Activated T-cell treated with anti-CD3 and anti-CD28 coated beads, Interleukin-2, amount 50 U/mL, for 4 hours (primary cell): Measurements from ENCODE around the gene XRN2. TPM values are rescaled to one million over a fixed set of nuclear protein-coding genes. Genes with fewer than 3 reads are reported as not detected.
"Not testable (repeated sequence)": the region's sequence is repeated elsewhere in the genome, so short reads cannot be mapped to it uniquely, and the experiment has no call there.

ENCODE experiments used
- ATAC-seq, 2 donors: fragments of 200-7000 bp; cut with Tn5 transposase; one replicate each; pipeline ENCODE4 v1.10.0; 2021
- DNase-seq: peaks from one replicate; pipeline ENCODE4 v3.0.0-alpha.2; 2020
- H3K27me3 Mint-ChIP-seq: one replicate; pipeline ENCODE4 v1.8.0; 2021; ENCODE audit warnings: low read depth, mixed read lengths
- H3K36me3 Mint-ChIP-seq: one replicate; pipeline ENCODE4 v1.8.0; 2022; ENCODE audit warnings: mixed read lengths; ENCODE audit not compliant: insufficient read depth
- H3K4me1 Mint-ChIP-seq: one replicate; pipeline ENCODE4 v1.8.0; 2021; ENCODE audit warnings: low read depth, mixed read lengths
- H3K4me3 Mint-ChIP-seq: one replicate; pipeline ENCODE4 v1.8.0; 2021; ENCODE audit warnings: mild to moderate bottlenecking, moderate library complexity, mixed read lengths
- H3K9me3 Mint-ChIP-seq: one replicate; pipeline ENCODE4 v1.8.0; 2021; ENCODE audit warnings: mixed read lengths
- total RNA-seq, 3 donors: library from RNA; stranded (reverse); gene quantifications; one replicate each; pipeline ENCODE4 v1.2.1, GENCODE V29; 2021

Gene XRN2
- total RNA-seq, 3 donors from 2014 or later, result 96.9 to 109 (median 107) TPM

DNA sequence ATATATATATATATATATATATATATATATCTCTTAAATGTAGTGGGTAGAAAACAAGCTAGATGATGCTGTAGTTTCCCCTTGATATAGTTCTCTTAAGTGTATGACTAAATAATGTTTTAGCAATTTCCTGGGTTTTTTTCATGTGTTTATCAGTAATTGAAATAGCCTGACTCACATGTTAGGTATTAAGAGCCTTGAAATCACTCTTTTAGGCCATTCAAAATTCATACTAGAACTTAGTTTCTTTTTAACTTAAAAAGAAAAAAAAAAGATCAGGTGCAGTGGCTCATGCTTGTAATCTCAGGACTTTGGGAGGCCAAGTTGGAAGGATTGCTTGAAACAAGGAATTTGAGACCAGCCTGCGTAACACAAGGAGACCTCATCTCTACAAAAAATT, 50.1 kb downstream of the XRN2 start:
- H3K27me3 Mint-ChIP-seq, result no peaks in the 10 kb centered on the region
- no peak overlapping the region for H3K4me3 Mint-ChIP-seq
- DNase-seq (no peak), ATAC-seq (no peak)
- H3K4me1 Mint-ChIP-seq, result no peaks in the 10 kb centered on the region
- H3K36me3 Mint-ChIP-seq, result peaks cover 17% of the 10 kb centered on the region
- no peaks in the 10 kb centered on the region for H3K9me3 Mint-ChIP-seq

DNA sequence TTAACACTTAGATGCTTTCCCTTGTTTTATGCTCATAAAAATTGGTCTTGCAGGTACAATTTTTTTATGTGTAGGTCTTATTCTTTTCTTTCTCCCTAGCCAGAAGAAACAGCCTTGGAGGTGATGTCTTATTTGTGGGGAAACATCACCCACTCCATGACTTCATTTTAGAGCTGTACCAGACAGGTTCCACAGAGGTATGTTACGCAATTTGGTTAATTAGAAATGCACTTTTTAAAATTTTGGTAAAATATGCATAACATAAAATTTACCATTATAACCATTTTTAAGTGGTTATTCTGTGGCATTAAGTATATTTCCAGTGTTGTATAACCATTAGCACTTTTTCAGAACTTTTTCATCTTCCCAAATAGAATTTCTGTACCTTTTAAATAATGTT, 52.9 kb downstream of the XRN2 start:
- Mint-ChIP-seq H3K27me3 (no peaks in the 10 kb centered on the region), H3K4me3 (no peak overlapping the region), H3K9me3 (no peaks in the 10 kb centered on the region), H3K36me3 (peaks cover 17% of the 10 kb centered on the region), H3K4me1 (no peaks in the 10 kb centered on the region)
- DNase-seq (no peak), ATAC-seq (no peak)

DNA sequence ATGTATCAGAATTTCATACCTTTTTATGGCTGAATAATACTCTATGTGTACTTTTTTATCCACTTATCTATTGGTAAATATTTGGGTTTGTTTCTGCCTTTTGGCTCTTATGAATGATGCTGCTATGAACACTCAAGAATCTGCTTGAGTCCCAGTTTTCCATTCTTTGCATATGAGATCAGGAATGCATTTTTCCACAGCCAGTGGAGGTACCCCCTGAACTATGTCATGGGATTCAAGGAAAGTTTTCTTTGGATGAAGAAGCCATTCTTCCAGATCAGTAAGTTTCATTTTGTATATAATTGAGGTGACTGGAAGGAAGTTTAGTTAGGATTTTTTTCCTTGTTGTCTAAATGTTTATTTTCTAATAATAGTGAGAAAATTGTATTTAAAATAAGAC, 53.3 kb downstream of the XRN2 start:
- Mint-ChIP-seq H3K36me3 (peaks cover 17% of the 10 kb centered on the region), H3K4me1 (no peaks in the 10 kb centered on the region), H3K4me3 (no peak overlapping the region), H3K9me3 (no peaks in the 10 kb centered on the region), H3K27me3 (no peaks in the 10 kb centered on the region)
- DNase-seq (no peak), ATAC-seq (no peak)

DNA sequence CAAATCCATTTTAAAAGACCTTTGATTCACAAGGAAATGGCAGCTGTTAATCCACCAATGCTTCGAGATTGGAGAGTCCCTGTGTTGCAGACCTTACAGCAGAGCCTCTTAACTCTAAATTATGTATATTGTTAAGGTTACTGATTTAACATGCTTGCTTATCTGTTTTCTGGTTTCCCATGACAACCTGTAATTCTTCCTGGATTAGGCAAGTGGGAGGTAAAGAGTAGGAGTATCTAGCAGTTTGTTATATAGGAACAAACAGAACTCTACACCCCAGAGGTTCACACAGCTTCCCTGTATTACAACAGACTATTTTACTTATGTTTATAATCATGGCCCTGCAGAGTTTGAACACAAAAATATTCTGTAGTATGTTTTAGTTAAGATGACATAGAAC, 54.7 kb downstream of the XRN2 start:
- Mint-ChIP-seq H3K27me3 (no peaks in the 10 kb centered on the region), H3K9me3 (no peaks in the 10 kb centered on the region), H3K36me3 (peaks cover 27% of the 10 kb centered on the region), H3K4me3 (no peak overlapping the region), H3K4me1 (no peaks in the 10 kb centered on the region)
- no peak for ATAC-seq
- DNase-seq, result no peak

DNA sequence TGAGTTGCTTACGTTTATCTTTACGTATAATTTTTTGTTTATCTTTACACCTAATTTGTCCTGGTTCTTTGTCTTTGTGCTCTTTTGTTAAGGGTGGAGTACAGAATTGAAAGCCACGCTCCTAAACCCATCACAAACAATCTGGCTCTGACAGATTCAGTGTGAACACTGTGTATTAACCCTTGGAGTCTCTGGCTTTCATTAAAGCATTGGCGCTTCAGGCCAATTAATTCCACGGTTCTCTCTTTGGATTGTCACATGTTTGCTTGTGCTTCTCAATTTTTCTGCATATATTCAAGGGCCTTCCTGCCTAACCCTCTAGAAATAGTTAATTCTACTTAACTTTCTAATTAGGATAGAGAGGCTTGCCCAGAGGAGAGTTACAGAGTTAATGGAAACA, 55.6 kb downstream of the XRN2 start:
- DNase-seq (no peak), ATAC-seq (no peak)
- Mint-ChIP-seq H3K27me3 (no peaks in the 10 kb centered on the region), H3K36me3 (peaks cover 35% of the 10 kb centered on the region), H3K4me3 (no peak overlapping the region), H3K9me3 (no peaks in the 10 kb centered on the region), H3K4me1 (no peaks in the 10 kb centered on the region)

DNA sequence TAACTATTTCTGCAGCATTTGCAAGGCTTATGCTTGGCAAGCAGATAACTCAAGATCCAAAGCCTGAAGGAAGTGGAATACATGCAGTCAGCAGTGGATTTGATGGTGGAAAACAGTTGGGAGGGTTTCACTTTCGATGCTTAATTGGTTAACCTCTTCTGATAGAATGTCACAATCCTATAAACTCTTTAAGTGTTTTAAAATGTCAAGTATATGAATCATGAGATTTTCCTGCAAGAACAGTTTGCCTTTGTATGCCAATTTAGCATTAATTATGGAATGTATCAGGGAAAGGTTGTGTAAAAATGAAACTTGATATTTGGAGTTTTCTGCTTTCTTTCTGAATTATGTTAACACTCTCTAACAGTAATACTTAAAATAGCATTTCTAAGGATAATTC, 57.6 kb downstream of the XRN2 start:
- no peaks in the 10 kb centered on the region for H3K4me1 Mint-ChIP-seq
- peaks cover 35% of the 10 kb centered on the region for H3K36me3 Mint-ChIP-seq
- H3K9me3 Mint-ChIP-seq, result no peaks in the 10 kb centered on the region
- ATAC-seq (no peak), DNase-seq (no peak)
- H3K27me3 Mint-ChIP-seq, result no peaks in the 10 kb centered on the region
- no peak overlapping the region for H3K4me3 Mint-ChIP-seq

DNA sequence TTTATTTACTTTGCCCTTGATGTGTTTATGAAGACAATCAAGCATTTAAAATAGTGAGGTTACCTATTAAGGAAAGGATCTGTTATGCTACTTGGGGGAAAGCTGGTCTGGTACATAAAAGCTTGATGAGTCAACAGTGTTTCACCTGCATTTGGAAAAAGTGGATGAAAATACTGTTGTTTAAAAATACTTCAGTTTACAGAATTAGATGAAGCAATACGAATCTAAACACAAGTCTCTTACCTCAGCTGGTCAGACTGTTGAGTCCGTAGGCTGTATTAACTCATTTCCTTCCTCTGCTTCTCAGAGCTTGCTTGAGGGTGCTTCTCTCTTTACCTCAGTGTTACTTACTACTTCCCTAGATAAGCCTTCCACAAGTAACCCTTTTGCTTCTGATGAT, 58.1 kb downstream of the XRN2 start:
- no peak for DNase-seq
- Mint-ChIP-seq H3K27me3 (no peaks in the 10 kb centered on the region), H3K4me1 (no peaks in the 10 kb centered on the region), H3K4me3 (no peak overlapping the region), H3K36me3 (peaks cover 35% of the 10 kb centered on the region), H3K9me3 (no peaks in the 10 kb centered on the region)
- ATAC-seq, result no peak

DNA sequence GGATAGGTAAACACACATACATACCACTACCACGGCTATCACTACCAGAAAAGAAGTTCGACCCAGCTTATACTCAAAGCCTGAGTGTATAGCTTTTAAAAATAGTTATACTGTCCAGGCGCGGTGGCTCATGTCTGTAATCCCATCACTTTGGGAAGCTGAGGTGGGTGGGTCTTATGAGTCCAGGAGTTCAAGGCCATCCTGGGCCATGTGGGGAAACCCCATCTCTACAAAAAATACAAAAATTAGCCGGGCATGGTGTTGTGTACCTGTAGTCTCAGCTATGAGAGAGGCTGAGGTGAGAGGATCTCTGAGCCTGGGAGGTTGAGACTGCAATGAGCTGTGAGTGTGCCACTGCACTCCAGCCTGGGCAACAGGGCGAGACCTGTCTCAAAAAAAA, 61.3 kb downstream of the XRN2 start:
- H3K27me3 Mint-ChIP-seq, result no peaks in the 10 kb centered on the region
- peaks cover 50% of the 10 kb centered on the region for H3K36me3 Mint-ChIP-seq
- no peak overlapping the region for H3K4me3 Mint-ChIP-seq
- H3K9me3 Mint-ChIP-seq, result no peaks in the 10 kb centered on the region
- H3K4me1 Mint-ChIP-seq, result no peaks in the 10 kb centered on the region
- ATAC-seq (no peak), DNase-seq (no peak)

DNA sequence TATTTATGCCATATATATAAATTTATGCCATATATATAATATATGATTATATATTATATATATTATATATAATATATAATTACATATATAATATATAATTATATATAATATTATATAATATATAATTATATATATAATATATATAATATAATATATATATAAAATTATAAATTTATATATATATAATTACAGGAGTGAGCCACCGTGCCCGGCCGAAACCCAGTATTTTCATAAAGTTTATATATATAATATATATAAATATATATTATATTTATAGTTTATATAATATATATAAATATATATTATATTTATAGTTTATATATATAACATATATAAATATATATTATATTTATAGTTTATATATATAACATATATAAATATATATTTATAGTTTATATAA, 62.6 kb downstream of the XRN2 start:
- no peaks in the 10 kb centered on the region for H3K9me3 Mint-ChIP-seq
- H3K27me3 Mint-ChIP-seq, result no peaks in the 10 kb centered on the region
- H3K36me3 Mint-ChIP-seq, result peaks cover 45% of the 10 kb centered on the region
- ATAC-seq, result no peak
- no peaks in the 10 kb centered on the region for H3K4me1 Mint-ChIP-seq
- no peak overlapping the region for H3K4me3 Mint-ChIP-seq
- DNase-seq, result no peak

DNA sequence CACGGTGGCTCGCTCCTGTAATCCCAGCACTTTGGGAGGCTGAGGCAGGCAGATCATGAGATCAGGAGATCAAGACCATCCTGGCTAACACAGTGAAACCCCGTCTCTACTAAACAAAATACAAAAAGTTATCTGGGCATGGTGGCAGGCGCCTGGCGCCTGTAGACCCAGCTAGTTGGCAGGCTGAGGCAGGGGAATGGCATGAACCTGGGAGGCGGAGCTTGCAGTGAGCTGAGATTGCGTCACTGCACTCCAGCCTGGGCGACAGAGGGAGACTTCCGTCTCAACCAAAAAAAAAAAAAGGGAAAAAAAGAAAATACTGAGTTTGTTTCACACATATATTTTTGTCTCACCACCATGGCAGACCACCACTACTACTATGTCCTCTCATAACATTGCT, 63.1 kb downstream of the XRN2 start:
- H3K9me3 Mint-ChIP-seq, H3K4me3 Mint-ChIP-seq, ATAC-seq, H3K4me1 Mint-ChIP-seq, DNase-seq, H3K27me3 Mint-ChIP-seq: not testable (repeated sequence)
- peaks cover 48% of the 10 kb centered on the region for H3K36me3 Mint-ChIP-seq

DNA sequence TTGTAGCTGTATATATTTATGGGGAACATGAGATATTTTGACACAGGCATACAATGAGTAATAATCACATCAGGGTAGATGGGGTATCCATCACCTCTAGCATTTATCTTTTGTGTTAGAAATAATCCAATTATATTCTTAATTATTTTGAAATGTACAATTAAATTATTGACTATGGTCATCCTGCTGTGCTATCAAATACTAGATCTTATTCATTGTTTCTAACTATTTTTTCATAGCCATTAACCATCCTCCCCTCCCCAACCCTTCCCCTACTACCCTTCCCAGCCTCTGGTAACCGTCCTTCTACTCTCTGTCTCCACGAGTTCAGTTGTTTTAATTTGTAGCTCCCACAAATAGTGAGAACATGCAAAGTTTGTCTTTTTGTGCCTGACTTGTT, 65.7 kb downstream of the XRN2 start:
- no peak for DNase-seq
- no peak for ATAC-seq
- no peaks in the 10 kb centered on the region for H3K4me1 Mint-ChIP-seq
- peaks cover 41% of the 10 kb centered on the region for H3K36me3 Mint-ChIP-seq
- no peak overlapping the region for H3K4me3 Mint-ChIP-seq
- H3K27me3 Mint-ChIP-seq, result no peaks in the 10 kb centered on the region
- H3K9me3 Mint-ChIP-seq, result no peaks in the 10 kb centered on the region

DNA sequence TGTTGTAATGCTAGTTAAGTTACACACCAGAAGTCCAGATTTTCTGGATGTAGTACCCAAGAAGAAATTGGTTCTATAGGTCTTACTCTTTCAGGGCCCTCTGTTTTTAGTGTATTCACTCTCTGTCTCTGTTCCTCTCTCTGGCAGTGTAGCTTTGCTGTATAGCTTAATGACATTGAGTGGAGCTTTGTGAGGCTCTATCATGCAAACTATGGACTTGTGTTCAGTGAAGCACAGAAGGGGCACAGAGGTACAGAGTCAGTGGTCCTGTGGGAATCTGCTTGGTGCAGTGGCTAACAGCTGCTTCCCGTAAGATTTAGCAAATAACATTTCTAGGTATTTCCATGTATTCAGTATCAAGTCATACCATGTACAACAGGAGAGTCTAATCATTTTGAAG, 68.1 kb downstream of the XRN2 start:
- no peak overlapping the region for H3K4me3 Mint-ChIP-seq
- peaks cover 2% of the 10 kb centered on the region for H3K4me1 Mint-ChIP-seq
- no peak for DNase-seq
- H3K27me3 Mint-ChIP-seq, result no peaks in the 10 kb centered on the region
- no peak for ATAC-seq
- H3K36me3 Mint-ChIP-seq, result peaks cover 44% of the 10 kb centered on the region
- H3K9me3 Mint-ChIP-seq, result no peaks in the 10 kb centered on the region

DNA sequence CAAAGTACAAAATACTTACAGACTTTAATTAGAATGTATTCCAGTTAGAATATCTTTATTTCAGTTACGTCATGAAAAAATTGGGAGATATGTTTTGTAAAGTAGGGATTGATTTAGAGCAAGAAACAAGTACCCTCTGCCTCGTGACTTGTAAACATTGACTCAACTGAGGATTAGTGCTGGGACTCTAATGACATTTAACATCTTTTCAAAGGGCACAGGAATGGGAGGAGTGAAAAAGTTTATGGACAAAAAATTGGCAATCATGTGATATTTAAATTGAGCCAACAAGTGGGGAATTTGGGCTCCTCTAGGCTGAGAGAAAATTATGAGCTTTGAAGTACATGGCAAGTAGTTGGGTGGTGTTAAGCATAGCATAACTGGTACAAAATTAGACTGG, 68.9 kb downstream of the XRN2 start:
- Mint-ChIP-seq H3K27me3 (no peaks in the 10 kb centered on the region), H3K36me3 (peaks cover 43% of the 10 kb centered on the region), H3K9me3 (no peaks in the 10 kb centered on the region), H3K4me1 (peaks cover 2% of the 10 kb centered on the region), H3K4me3 (no peak overlapping the region)
- no peak for ATAC-seq
- no peak for DNase-seq

DNA sequence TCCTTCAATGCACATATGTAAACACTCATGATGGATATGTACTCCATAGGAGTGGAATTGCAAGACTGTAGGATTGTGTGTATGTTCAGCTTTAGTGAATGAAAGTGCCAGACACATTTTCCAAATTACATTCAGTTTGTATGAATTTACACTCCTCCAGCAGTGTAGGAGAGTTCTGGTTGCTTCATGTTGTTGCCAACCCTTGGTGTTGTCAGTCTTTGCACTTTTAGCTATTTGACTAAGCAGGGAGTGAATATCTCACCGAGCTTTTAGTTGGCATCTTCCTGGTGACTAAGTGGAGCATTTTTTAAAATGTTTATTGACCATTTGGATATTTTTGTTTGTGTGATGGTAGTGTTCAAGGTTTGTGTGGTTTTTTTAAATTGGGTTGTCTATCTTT, 70.3 kb downstream of the XRN2 start:
- no peak for DNase-seq
- H3K27me3 Mint-ChIP-seq, result no peaks in the 10 kb centered on the region
- peaks cover 43% of the 10 kb centered on the region for H3K36me3 Mint-ChIP-seq
- peaks cover 2% of the 10 kb centered on the region for H3K4me1 Mint-ChIP-seq
- no peak overlapping the region for H3K4me3 Mint-ChIP-seq
- no peak for ATAC-seq
- no peaks in the 10 kb centered on the region for H3K9me3 Mint-ChIP-seq

DNA sequence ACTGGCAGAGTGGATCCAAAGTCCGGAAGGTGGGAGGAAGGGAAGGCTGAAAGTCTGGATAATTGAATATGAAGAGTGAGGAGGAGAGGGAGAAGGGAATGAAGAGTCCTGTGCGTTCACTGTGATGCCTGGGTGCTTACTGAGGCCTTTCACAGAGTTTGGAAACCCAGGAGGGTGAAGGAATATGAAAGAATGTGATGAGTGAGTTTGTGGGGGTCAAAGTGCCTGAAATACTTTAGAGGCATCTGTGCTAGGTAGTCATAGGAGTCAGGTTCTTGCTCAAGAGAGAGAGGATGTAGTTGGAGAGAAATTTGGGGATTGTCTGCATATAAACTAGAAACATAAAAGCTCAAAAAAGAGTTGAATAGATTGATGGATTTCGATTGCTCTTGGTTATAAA, 73.5 kb downstream of the XRN2 start:
- no peak for ATAC-seq
- H3K9me3 Mint-ChIP-seq, result no peaks in the 10 kb centered on the region
- no peak for DNase-seq
- peaks cover 49% of the 10 kb centered on the region for H3K36me3 Mint-ChIP-seq
- H3K4me1 Mint-ChIP-seq, result peaks cover 2% of the 10 kb centered on the region
- no peak overlapping the region for H3K4me3 Mint-ChIP-seq
- H3K27me3 Mint-ChIP-seq, result no peaks in the 10 kb centered on the region

DNA sequence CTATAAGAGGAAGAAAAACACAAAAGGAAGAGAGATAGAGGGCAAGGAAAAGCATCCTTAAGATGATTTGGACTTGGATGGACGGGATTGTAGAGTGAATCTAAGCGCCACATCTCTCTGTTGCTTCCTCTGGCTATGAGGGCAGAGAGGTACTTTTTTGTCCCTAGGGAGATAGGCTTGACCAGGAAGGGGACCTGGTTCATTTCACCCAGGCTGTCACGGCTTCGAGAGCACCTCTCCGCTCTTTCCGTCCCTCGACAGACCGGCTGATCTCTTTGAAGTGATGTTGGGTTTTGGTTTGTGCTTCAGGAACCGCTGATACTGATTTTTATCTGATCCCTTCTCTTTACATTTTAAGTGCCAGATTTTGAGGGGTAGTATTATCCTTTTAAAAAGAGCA, 74.6 kb downstream of the XRN2 start:
- DNase-seq (no peak), ATAC-seq (no peak)
- Mint-ChIP-seq H3K9me3 (no peaks in the 10 kb centered on the region), H3K4me3 (no peak overlapping the region), H3K36me3 (peaks cover 49% of the 10 kb centered on the region), H3K4me1 (peaks cover 2% of the 10 kb centered on the region), H3K27me3 (no peaks in the 10 kb centered on the region)
